GM18519 (cell line): ENCODE results near the gene CRB2.

Experiments used
- ATAC-seq: cut with Tn5 transposase; IDR thresholded peaks from one replicate; pipeline ENCODE4 v1.9.1; 2021; ENCODE audit warnings: mild to moderate bottlenecking, moderate library complexity; ENCODE audit not compliant: unreplicated experiment, low FRiP score

The CRB2 gene

DNA sequence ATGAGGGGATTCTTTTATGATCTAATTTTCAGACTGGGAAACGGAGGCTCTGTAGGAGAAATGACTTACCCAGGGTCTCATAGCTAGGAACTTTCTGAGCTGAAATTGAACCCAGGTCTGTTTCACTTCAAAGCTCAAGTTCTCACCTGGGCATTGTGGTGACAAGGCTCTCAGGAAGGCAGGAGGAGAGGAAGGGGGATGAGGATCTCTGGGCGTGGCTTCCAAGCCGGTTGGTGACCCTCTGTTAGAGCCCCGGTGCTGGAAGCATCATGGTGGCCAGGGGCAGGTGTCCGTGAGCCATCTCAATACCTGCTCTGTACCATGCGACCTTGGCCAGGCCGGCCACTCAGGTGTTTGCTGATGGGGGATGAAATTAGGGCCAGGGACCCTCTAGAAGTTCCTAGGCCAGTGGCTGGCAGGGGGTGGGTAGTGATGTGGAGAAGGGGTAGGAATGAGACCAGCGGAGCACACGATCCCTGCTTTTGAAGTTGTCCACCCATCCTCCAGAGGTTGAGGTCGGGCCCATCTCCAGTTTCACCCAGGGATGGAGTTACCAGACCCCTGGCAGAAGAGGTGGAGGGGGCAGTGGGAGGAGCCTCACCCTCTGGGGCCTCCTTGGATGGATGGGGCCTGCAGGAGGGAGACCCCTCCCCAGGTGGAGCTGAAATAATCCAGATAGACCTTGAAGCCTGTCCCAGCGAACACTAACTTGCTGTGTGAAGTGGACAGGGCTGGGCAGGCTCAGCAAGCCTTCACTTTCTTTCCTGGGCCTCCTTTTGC lies 5.9 kb downstream of the CRB2 start:
- no peak for ATAC-seq

DNA sequence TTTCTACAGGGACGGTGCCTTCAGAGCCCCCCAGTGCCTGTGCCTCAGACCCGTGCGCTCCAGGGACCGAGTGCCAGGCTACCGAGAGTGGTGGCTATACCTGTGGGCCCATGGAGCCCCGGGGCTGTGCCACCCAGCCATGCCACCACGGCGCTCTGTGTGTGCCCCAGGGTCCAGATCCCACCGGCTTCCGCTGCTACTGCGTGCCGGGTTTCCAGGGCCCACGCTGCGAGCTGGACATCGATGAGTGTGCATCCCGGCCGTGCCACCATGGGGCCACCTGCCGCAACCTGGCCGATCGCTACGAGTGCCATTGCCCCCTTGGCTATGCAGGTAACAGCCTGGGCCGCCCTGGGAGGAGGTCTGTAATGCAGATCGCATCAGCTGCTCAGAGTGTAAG lies 6.9 kb downstream of the CRB2 start:
- ATAC-seq: no peak

DNA sequence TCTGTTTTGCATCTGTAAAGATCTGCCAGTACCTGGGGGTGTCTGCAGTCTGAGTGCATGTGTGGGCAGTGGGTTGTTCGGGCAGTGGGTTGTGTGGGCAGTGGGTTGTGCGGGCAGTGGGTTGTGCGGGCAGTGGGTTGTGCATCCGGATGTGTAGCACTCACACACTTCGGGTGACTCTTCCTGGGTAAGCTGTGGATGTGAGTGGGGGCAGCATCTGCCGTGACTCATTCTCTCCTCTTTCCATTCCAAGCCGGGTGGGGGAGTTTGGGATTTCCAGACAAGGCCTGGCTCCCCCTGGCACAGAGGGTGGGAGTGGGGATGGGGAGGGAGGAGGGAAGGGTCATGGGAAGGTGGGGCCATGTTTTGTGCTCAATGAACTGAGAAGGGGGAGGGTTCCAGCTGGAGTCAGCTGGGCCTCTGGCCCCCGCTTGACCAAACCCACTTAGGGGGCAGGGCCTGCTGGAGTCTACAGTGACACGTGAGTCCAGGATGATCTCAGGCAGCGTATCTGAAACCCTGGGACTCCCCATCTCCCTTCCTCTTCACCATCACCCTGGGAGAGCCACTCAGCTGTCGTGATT lies 8.3 kb downstream of the CRB2 start:
- no peak for ATAC-seq

DNA sequence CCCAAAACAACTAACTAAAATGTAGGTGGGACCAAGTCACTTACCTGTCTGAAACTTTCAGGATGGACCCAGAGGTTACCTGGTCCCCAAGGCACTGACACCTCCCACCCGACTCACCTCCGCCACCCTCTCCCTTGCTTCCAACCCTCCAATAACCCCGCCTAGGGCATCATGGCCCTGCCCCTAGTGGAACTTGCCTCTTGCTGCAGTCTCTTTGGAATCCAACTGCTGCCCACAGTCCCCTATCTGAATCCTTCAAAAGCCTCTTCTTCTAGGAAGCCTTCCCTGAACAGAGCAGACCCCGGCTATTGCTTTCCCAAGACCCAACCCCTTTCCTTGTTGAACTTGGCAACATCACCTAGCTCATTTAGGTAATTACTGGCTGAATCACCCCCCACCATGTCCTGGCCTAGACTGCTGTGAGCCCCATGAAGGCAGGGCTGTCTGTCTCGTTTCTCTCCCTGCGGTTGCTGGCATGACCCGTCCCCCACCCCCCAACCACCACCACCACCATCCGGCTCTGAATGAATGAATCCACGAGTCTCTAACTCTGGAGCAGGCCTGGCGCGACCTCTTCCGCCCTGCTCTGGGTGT lies 9.4 kb downstream of the CRB2 start:
- ATAC-seq: no peak

DNA sequence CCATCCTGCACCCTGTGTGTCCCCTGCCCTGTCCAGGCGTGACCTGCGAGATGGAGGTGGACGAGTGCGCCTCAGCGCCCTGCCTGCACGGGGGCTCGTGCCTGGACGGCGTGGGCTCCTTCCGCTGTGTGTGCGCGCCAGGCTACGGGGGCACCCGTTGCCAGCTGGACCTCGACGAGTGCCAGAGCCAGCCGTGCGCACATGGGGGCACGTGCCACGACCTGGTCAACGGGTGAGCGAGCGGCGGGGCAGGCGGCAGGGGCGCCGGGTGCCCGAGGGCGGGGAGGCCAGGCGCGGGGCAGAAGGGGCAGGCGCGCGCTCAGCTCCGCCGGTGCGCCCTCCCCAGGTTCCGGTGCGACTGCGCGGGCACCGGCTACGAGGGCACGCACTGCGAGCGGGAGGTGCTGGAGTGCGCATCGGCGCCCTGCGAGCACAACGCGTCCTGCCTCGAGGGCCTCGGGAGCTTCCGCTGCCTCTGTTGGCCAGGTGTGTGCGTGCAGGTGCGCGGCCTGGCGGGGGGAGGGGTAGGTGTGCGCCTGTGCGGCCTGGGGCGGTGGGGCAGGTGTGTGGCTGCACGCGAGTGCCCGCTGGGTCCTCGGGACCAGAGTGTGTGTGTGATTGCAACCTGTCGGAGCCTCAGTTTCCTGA lies 10.0 kb downstream of the CRB2 start:
- no peak for ATAC-seq

DNA sequence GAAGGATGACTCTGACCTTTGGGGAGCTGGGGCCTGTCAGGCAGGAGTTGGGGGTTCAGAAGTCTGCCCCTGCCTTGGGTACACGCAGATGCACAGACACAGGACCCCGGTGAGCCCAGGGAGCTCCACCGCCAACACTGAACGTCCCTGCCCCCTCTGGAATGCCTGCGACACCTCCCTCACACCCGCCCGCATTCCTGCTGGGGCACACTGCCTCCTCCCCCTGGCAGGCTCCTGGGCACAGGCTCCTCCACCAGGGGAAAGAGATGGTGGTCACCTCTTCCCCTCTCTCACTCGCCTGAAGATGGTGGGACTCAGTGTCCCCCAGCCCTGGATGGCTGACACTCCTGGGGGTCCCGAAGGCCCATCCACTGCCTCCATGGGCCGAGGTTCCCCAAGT lies 12.0 kb downstream of the CRB2 start:
- no peak for ATAC-seq

DNA sequence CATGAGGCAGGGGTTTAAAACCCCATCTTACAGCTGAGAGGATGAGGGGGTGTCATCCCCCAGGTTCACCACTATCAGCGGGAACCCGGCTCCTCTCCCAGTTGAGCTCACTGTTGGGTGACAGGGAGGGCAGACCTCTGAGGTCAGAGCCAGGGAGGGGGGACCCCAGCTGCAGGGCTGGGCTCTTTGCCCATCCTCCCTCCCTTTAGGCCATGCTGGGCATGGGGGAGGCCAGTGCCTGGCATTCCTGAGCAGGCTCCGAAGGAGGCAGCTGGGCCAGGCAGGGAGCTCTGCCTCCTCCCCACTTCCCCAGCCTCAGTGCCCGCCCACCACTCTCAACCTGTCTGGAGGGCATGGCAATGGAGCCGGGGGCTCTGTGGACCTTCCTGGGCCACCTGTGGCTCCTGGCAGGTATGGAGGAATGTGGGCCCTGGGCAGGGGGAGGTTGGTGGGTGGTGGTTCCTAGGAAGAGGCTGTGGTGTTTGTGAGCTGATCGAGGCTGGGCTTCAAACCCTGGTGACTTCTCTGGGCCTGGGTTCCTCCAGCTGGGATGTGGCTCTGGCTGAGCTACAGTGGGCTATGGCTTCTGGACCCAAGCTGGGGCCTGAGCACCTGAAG lies 12.6 kb downstream of the CRB2 start:
- ATAC-seq: no peak

DNA sequence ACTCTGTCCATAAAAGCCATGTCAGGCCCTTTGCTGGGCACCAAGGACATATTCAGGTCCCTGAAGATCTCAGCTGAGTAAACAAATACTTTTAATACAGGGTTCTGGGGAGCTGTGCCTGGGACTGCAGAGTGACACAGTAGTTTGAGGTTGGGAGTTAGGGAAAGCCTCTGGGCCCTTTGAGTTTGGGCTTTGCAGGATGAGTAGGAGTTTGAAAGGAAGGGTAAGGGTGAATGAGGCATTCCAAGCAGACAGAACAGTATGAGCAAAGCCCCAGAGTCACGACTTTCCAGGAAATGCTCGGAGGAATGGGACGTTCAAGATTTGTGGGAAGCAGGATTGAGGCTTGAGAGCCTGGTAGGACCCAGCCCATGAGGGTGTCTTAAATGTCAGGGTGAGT lies 13.3 kb downstream of the CRB2 start:
- no peak for ATAC-seq

DNA sequence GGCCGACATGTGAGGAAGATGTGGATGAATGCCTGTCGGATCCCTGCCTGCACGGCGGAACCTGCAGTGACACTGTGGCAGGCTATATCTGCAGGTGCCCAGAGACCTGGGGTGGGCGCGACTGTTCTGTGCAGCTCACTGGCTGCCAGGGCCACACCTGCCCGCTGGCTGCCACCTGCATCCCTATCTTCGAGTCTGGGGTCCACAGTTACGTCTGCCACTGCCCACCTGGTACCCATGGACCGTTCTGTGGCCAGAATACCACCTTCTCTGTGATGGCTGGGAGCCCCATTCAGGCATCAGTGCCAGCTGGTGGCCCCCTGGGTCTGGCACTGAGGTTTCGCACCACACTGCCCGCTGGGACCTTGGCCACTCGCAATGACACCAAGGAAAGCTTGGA lies 14.1 kb downstream of the CRB2 start:
- ATAC-seq: no peak

DNA sequence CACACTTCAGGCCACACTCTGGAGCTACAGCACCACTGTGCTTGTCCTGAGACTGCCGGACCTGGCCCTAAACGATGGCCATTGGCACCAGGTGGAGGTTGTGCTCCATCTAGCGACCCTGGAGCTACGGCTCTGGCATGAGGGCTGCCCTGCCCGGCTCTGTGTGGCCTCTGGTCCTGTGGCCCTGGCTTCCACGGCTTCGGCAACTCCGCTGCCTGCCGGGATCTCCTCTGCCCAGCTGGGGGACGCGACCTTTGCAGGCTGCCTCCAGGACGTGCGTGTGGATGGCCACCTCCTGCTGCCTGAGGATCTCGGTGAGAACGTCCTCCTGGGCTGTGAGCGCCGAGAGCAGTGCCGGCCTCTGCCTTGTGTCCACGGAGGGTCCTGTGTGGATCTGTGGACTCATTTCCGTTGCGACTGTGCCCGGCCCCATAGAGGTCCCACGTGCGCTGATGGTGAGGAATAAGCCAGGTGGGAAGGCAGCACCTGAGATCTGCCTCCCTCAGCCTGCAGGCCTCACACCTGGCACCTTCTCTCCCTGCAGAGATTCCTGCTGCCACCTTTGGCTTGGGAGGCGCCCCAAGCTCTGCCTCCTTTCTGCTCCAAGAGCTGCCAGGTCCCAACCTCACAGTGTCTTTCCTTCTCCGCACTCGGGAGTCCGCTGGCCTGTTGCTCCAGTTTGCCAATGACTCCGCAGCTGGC lies 14.7 kb downstream of the CRB2 start:
- no peak for ATAC-seq

DNA sequence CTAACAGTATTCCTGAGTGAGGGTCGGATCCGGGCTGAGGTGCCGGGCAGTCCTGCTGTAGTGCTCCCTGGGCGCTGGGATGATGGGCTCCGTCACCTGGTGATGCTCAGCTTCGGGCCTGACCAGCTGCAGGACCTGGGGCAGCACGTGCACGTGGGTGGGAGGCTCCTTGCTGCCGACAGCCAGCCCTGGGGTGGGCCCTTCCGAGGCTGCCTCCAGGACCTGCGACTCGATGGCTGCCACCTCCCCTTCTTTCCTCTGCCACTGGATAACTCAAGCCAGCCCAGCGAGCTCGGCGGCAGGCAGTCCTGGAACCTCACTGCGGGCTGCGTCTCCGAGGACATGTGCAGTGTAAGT lies 15.2 kb downstream of the CRB2 start:
- no peak for ATAC-seq

DNA sequence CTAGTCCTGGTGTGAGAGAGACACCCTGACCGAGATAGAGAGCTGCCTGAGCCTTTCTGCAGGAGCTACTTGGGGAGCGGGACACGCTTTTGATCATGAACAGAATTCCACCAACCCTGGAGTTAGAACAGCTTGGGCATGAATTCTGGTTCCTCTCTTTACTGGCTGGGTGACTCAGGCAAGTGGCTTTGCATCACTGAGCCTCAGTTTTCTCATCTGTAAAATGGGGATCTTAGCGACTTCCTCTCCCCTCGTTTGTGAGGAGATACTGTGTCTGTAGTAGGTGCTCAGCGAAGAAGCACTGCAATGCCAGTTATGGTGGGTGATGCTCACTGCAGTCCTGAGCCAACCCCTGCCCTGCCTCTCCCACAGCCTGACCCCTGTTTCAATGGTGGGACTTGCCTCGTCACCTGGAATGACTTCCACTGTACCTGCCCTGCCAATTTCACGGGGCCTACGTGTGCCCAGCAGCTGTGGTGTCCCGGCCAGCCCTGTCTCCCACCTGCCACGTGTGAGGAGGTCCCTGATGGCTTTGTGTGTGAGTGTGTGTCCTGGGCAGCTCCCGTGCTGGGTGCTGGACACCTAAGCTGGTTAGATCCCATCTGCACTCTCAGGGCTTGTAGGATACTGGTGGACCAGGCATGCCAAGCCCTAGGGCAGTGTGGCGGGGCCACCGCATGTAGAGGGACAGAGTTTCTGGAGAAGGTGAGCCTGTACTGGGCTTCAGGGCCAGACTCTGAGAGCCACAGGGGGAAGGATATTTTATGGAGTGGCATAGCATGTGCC lies 16.0 kb downstream of the CRB2 start:
- ATAC-seq: no peak

DNA sequence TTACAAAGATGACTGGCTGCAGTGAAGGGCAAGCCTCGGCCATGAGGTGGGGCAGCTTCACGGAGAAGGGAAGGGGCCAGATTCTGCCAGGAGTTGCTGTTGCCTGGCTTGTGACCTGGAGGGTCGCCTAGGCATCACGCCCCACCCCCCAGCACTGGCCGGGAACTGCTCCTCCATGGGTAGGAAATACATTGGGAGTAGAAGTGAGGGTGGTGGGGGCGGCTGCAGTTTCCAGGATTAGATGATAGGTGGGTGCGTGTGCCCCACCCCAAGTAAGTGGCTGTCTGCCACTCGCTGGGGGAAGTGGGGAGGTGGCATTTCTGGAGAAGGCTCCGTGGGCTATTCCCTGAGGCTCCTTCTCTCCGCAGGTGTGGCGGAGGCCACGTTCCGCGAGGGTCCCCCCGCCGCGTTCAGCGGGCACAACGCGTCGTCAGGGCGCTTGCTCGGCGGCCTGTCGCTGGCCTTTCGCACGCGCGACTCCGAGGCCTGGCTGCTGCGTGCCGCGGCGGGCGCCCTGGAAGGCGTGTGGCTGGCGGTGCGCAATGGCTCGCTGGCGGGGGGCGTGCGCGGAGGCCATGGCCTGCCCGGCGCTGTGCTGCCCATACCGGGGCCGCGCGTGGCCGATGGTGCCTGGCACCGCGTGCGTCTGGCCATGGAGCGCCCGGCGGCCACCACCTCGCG lies 16.9 kb downstream of the CRB2 start:
- no peak for ATAC-seq

DNA sequence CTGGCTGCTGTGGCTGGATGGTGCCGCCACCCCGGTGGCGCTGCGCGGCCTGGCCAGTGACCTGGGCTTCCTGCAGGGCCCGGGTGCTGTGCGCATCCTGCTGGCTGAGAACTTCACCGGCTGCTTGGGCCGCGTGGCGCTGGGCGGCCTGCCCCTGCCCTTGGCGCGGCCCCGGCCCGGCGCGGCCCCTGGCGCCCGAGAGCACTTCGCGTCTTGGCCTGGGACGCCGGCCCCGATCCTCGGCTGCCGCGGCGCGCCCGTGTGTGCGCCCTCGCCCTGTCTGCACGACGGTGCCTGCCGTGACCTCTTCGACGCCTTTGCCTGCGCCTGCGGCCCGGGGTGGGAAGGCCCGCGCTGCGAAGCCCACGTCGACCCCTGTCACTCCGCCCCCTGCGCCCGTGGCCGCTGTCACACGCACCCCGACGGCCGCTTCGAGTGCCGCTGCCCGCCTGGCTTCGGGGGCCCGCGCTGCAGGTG lies 17.5 kb downstream of the CRB2 start:
- no peak for ATAC-seq

DNA sequence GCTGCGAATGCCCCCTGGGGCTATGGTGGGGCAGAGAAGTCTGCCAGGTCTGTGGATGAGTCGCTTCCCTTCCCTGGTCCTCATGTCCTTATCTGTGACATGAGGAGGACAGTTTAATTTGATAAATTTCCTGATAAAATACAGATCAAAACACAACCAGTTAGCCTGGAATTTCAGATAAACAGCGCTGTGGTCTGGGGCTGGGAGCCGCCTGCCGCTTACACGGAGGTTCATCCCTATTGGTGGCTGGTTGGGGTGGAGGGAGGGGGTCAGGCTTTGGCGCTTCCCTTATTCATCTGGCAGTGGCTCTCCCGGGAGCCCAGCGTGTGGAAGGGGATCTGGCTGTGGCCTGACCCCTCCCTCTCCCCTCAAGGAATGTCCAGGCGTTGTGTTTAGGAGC lies 17.9 kb downstream of the CRB2 start:
- no peak for ATAC-seq

DNA sequence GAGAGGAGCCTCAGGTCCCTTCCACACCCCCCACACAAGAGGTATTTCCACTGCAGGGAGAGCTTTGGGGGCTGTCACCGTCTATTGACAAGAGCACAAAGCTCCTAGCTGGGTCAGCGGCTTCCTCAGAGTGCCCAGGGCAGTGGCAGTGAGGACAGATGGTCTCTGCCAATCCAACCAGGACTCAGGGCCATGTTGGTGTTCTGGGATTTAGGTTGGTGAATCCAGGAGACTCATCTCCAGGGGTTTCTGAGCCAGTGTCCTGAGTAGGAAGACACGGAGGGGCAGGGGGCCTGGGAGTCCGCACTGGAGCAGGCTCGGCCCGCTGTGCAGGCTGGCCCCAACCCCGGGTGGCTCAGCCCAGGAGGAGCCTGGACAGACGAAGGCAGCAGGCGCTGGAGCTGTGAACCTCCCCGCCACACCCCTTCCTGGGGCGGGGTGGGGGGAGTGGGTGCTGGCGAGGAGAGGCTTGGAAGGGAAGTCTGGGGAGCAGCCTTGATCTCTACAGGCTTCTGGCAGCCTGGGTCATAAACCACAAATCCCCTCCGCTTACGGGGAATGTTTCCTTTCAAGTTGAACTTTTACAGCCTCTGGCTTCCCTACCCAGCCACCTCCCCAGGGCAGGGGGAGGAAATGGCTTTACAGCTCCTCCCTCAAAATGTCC lies 19.6 kb downstream of the CRB2 start:
- ATAC-seq: no peak

DNA sequence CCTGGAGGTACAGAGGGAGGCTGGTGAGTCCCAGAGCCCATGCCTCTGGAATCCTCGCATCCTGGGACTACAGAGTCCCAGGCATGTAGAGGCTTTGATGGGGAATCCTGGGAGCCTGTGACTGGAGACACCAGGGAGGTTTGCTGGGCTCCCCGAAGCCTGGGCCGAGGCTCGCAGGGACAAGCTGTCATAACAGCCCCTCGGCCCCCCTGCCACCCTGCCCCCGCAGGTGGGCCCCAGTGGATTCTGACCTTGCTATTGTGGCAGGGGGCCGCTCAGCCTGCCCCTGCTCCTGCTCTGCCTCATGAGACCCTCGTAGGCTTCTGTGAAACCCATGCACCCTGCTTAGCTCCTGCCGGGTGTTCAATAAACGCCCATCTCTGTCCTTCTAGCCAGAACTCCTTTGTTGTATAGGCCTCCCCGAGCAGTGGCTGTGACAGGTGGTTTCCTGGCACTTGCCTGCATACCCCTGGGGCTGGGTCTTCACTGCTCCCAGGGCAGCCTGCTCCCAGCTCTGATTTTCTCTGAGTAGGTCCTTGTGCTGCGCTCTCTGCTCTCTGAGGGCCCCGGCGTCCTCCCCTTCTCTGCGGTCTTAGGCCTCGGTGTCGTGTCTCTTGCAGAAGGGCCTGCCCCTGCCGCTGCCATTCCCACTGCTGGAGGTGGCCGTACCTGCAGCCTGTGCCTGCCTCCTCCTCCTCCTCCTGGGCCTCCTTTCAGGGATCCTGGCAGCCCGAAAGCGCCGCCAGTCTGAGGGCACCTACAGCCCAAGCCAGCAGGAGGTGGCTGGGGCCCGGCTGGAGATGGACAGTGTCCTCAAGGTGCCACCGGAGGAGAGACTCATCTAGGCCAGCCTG lies 20.4 kb downstream of the CRB2 start:
- ATAC-seq: no peak
